HG03575 (cell line): ENCODE measurements around the gene SELENOS.

Experiments
- ATAC-seq: cut with Tn5 transposase; IDR thresholded peaks from one replicate; pipeline ENCODE4 v1.9.1; 2021; ENCODE audit not compliant: unreplicated experiment, insufficient number of reproducible peaks, low FRiP score; ENCODE audit errors: extremely low read depth

The SELENOS gene

GRCh38 chr15:101313041-101313761 is 35.9 kb upstream of the SELENOS start:
- no peak for ATAC-seq

- ATAC-seq = no peak
Observed at GRCh38 chr15:101310508-101310907, 33.2 kb upstream of the SELENOS start.

- ATAC-seq = no peak
Observed at GRCh38 chr15:101310161-101310480, 32.8 kb upstream of the SELENOS start.

GRCh38 chr15:101309436-101310160 is 32.3 kb upstream of the SELENOS start:
- ATAC-seq = no peak

- no peak for ATAC-seq
Observed at GRCh38 chr15:101308604-101309435, 31.5 kb upstream of the SELENOS start.

GRCh38 chr15:101307897-101308603 is 30.8 kb upstream of the SELENOS start:
- no peak for ATAC-seq

GRCh38 chr15:101307048-101307896 is 30.0 kb upstream of the SELENOS start:
- ATAC-seq = no peak

- no peak for ATAC-seq
Observed at GRCh38 chr15:101306341-101307047, 29.2 kb upstream of the SELENOS start.

- ATAC-seq = no peak
Observed at GRCh38 chr15:101305820-101306255, 28.6 kb upstream of the SELENOS start.

GRCh38 chr15:101303408-101303807 is 26.1 kb upstream of the SELENOS start:
- ATAC-seq = no peak

GRCh38 chr15:101296418-101297405 is 19.4 kb upstream of the SELENOS start:
- no peak for ATAC-seq

GRCh38 chr15:101295607-101296161 is 18.4 kb upstream of the SELENOS start:
- no peak for ATAC-seq

GRCh38 chr15:101294731-101295606 is 17.7 kb upstream of the SELENOS start, which contains the start of gene SNRPA1:
TSS of gene SNRPA1 (minus strand) at chr15:101295248. CDS start at chr15:101295178, 70 bp downstream.
- no peak for ATAC-seq

GRCh38 chr15:101293122-101293521 is 15.8 kb upstream of the SELENOS start:
- ATAC-seq = no peak

- no peak for ATAC-seq
Observed at GRCh38 chr15:101288905-101289513, 11.7 kb upstream of the SELENOS start.
